Astrocyte (in vitro differentiated cells and primary cell): ENCODE data around the gene L1TD1.

Experiments
- EZH2 ChIP-seq: IDR thresholded peaks from 2 replicates; pipeline ENCODE4 v1.6.1; 2012; ENCODE audit warnings: mild to moderate bottlenecking, low read length, inconsistent platforms; ENCODE audit not compliant: insufficient read depth
- TF ChIP-seq, protein P1 (sequence below): IDR thresholded peaks from 2 replicates; pipeline ENCODE4 v1.5.1; 2011; ENCODE audit warnings: low read depth, mild to moderate bottlenecking, inconsistent platforms, low read length, moderate library complexity; ENCODE audit not compliant: insufficient read depth

DNA sequence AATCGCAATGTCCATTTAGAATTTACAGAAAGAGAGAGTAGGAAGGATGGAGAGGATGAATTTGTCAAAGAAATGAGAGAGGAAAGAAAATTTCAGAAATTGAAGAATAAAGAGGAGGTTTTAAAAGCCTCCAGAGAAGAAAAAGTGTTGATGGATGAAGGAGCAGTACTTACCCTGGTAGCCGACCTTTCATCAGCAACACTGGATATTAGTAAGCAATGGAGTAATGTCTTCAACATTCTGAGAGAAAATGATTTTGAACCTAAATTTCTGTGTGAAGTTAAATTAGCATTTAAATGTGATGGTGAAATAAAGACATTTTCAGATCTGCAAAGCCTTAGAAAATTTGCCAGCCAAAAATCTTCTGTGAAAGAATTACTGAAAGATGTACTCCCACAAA is 12.5 kb downstream of the L1TD1 start:
- TF ChIP-seq, protein P1, sequence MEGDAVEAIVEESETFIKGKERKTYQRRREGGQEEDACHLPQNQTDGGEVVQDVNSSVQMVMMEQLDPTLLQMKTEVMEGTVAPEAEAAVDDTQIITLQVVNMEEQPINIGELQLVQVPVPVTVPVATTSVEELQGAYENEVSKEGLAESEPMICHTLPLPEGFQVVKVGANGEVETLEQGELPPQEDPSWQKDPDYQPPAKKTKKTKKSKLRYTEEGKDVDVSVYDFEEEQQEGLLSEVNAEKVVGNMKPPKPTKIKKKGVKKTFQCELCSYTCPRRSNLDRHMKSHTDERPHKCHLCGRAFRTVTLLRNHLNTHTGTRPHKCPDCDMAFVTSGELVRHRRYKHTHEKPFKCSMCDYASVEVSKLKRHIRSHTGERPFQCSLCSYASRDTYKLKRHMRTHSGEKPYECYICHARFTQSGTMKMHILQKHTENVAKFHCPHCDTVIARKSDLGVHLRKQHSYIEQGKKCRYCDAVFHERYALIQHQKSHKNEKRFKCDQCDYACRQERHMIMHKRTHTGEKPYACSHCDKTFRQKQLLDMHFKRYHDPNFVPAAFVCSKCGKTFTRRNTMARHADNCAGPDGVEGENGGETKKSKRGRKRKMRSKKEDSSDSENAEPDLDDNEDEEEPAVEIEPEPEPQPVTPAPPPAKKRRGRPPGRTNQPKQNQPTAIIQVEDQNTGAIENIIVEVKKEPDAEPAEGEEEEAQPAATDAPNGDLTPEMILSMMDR, result no peak
- no peak for TF ChIP-seq EZH2
